Karpas-422 (cell line): Measurements from ENCODE around the gene ICAM3. TPM values are rescaled to one million over a fixed set of nuclear protein-coding genes. Genes with fewer than 3 reads are reported as not detected.

Experiments
- DNase-seq: peaks from one replicate; pipeline ENCODE4 v3.0.0-alpha.2; 2015
- H2AFZ ChIP-seq: fragments of 200-600 bp; sonication (generic); 2 replicates; pipeline ENCODE4 v1.6.1; 2014; ENCODE audit warnings: antibody characterized with exemption, low read length, mixed read lengths
- H3K27ac ChIP-seq: fragments of 200-600 bp; sonication (generic); 2 replicates; pipeline ENCODE4 v1.5.1; 2014; ENCODE audit warnings: mild to moderate bottlenecking, low read length, moderate library complexity
- H3K27me3 ChIP-seq: fragments of 200-600 bp; sonication (generic); 2 replicates; pipeline ENCODE4 v1.6.1; 2014; ENCODE audit warnings: low read length, mixed read lengths
- H3K36me3 ChIP-seq: fragments of 200-600 bp; sonication (generic); 2 replicates; pipeline ENCODE4 v1.6.1; 2014; ENCODE audit warnings: low read length, mixed read lengths; ENCODE audit not compliant: insufficient read depth
- H3K4me1 ChIP-seq: fragments of 200-600 bp; sonication (generic); 2 replicates; pipeline ENCODE4 v1.6.1; 2014; ENCODE audit warnings: mild to moderate bottlenecking, low read length, mixed read lengths
- H3K4me2 ChIP-seq: fragments of 200-600 bp; sonication (generic); 2 replicates; pipeline ENCODE4 v1.6.1; 2014; ENCODE audit warnings: low read length, low read depth, mild to moderate bottlenecking; ENCODE audit not compliant: poor library complexity, severe bottlenecking
- H3K4me3 ChIP-seq: fragments of 200-600 bp; sonication (generic); 2 replicates; pipeline ENCODE4 v1.5.1; 2014; ENCODE audit warnings: mild to moderate bottlenecking, antibody characterized with exemption, low read length, mixed read lengths
- H3K79me2 ChIP-seq: fragments of 200-600 bp; sonication (generic); 2 replicates; pipeline ENCODE4 v1.6.1; 2014; ENCODE audit warnings: mild to moderate bottlenecking, low read length, mixed read lengths
- H3K9ac ChIP-seq: fragments of 200-600 bp; sonication (generic); 2 replicates; pipeline ENCODE4 v1.6.0; 2014; ENCODE audit warnings: low read length
- H3K9me2 ChIP-seq: fragments of 200-600 bp; sonication (generic), shearing (Covaris generic); replicated peaks from 2 replicates; pipeline ENCODE4 v1.6.0; 2014; ENCODE audit warnings: mild to moderate bottlenecking, low read length, moderate library complexity; ENCODE audit not compliant: insufficient read depth
- H3K9me3 ChIP-seq: fragments of 300-700, 200-600 bp; sonication (generic); 2 replicates; pipeline ENCODE4 v1.6.1; 2014; ENCODE audit warnings: low read length, mixed read lengths
- H4K20me1 ChIP-seq: fragments of 200-600 bp; sonication (generic); 2 replicates; pipeline ENCODE4 v1.6.1; 2014; ENCODE audit warnings: mild to moderate bottlenecking, antibody characterized with exemption, low read length, low read depth; ENCODE audit not compliant: insufficient read depth
- total RNA-seq: library from RNA; depleted of rRNA; stranded (reverse); fragments of >200 nt; shearing (Covaris generic); gene quantifications from 2 replicates; pipeline ENCODE4 v1.2.3, GENCODE V29; 2014; ENCODE audit warnings: low replicate concordance

The ICAM3 gene
- total RNA-seq, 1 experiment from 2014 or later: 92.1 TPM

DNA sequence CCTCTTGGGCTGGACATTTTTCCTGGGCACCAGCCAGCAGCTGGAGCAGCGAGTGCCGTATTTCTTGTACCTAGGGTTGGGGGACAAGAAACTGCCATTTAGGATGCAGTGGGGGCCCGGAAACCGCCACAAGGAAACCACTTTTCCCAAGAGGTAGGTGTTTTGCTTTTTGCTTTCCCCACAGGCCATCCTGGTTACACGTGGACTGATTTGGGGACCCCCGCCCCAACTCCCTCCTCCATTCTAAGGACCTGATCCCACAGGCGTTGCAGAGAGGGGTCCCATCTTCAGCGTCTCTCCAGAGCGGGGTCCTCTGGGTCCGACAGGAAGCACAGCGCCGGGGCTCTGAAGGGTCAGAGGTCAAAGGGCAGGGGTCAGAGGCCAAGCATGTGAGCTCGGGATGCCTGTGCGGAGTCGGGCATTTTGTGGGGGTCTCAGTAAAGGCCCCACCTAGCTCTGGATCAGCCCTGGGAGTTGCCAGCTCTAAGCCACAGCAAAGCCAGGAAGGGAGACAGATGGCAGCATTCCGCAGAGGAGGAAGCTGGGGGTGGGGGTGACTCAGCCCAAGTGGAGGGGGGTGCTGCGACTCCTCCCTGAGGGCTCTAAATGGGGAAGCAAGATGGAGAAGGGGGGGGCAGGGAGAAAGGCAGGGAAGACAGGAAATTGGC, 34.2 kb downstream of the ICAM3 start:
- Histone ChIP-seq H3K27me3 (no peaks in the 10 kb centered on the region), H3K9ac (no peak overlapping the region), H2AFZ (no peak overlapping the region)

DNA sequence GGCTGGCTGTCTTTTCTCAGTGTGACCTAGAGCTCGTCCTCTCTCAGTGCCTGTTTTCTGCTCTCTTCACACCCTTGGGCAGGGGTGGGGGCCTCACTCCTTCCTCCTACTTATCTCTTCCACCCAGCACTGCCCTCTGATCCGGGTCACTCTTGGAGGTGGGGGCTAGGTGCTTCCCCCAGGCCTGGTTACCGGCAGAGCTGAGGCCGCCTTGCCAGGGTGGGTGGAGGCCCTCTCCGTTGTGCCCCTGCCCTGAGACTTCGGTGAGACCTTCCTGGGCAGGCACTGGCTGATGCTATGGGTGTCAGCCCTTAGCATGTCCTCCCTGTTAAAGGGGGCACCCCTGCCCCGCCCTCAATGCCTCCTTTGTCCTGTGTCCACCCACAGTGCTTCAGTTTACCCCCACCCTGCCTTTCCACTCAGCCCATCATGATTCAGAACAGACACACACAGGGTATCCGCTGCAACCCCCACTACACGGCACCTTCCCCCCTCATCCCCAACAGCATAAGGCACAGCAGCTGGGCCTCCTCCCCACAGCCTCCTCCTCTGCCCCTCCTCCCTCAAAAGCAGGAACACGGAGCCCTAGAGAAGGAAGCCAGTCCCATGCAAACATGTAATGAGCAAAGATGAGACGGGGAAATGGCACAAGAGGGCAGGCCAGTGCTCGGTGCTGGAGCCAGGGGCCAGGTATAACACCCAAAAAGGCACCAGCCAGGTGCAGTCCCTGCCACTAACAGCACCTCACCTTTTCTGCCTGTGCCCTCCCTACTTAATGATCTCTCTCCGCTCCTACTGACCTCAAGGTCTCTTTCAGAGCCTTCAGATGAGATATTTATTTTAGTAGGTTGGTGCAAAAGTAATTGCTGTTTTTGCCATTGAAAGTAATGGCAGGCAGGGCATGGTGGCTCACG, 39.6 kb downstream of the ICAM3 start:
- peaks cover 8% of the 10 kb centered on the region for H3K4me1 ChIP-seq
- H4K20me1 ChIP-seq: no peaks in the 10 kb centered on the region
- no peak overlapping the region for H3K4me2 ChIP-seq
- no peaks in the 10 kb centered on the region for H3K79me2 ChIP-seq
- no peaks in the 10 kb centered on the region for H3K9me2 ChIP-seq
- H3K4me3 ChIP-seq: no peak overlapping the region
- no peaks in the 10 kb centered on the region for H3K9me3 ChIP-seq
- no peak overlapping the region for H3K9ac ChIP-seq
- no peaks in the 10 kb centered on the region for H3K36me3 ChIP-seq
- no peaks in the 10 kb centered on the region for H3K27me3 ChIP-seq
- no peak overlapping the region for H3K27ac ChIP-seq
- no peak for DNase-seq
- no peak overlapping the region for H2AFZ ChIP-seq

More for the DNA sequence above, 34.2 kb downstream of the ICAM3 start:
- no peaks in the 10 kb centered on the region for H4K20me1 ChIP-seq
- no peaks in the 10 kb centered on the region for H3K36me3 ChIP-seq
- no peaks in the 10 kb centered on the region for H3K4me1 ChIP-seq
- H3K4me2 ChIP-seq: no peak overlapping the region
- no peak overlapping the region for H3K27ac ChIP-seq
- DNase-seq: no peak
- no peaks in the 10 kb centered on the region for H3K9me3 ChIP-seq
- H3K4me3 ChIP-seq: no peak overlapping the region
- H3K79me2 ChIP-seq: no peaks in the 10 kb centered on the region
- H3K9me2 ChIP-seq: no peaks in the 10 kb centered on the region

DNA sequence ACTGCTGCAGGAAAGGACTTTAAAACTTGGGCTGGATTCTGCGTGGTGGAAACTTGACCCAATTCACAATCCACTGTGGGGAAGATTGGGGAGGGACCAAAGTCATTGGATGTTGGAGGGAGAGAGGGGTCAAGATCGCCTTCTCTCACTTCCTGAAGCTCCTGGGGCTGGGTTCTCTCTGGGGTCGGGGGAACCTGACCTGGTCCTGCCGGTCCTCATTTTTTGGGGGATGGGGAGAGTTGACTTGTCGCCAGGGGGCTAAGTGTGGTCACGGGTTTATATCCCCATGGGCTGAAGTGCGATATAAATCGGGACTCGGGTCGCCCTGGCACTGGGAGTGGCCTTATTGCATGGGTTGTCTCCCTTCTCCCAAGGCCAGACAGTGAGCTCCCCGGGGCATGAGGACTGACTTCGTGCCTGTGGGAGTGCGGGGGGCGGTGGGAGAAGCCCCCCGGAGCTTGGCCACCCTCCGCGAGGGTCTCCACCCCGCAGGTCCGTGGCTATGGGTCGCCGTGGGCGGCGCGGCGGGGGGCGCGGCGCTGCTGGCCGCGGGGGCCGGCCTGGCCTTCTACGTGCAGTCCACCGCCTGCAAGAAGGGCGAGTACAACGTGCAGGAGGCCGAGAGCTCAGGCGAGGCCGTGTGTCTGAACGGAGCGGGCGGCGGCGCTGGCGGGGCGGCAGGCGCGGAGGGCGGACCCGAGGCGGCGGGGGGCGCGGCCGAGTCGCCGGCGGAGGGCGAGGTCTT, 43.4 kb downstream of the ICAM3 start:
- Histone ChIP-seq H3K4me2 (peak overlapping the region; percentile 44), H2AFZ (peak overlapping the region; percentile 58), H3K9ac (peak overlapping the region; percentile 43; the same call in 1 of the 2 replicates), H3K4me1 (peaks cover 8% of the 10 kb centered on the region), H3K9me3 (no peaks in the 10 kb centered on the region), H3K9me2 (no peaks in the 10 kb centered on the region), H3K27me3 (no peaks in the 10 kb centered on the region), H4K20me1 (no peaks in the 10 kb centered on the region), H3K27ac (no peak overlapping the region), H3K36me3 (no peaks in the 10 kb centered on the region), H3K4me3 (peak overlapping the region; percentile 43; the same call in 1 of the 2 replicates), H3K79me2 (no peaks in the 10 kb centered on the region)
- no peak for DNase-seq

DNA sequence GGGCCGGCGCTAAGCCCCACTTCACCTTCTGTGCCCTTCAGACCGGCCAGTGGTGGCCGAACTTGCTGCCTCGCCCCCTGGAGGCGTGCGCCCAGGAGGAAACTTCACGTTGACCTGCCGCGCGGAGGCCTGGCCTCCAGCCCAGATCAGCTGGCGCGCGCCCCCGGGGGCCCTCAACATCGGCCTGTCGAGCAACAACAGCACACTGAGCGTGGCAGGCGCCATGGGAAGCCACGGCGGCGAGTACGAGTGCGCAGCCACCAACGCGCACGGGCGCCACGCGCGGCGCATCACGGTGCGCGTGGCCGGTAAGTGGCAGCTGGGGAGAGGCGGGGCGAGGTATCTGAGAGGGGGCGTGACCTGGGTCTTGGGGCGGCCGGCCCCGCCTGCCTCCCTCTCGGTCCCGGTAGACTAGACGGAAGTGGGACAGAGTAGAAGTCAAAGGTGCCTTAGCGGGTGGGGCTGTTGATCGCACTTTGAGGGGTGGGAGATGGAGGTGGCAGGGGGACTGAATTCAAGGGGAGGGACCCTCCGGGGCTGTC, 44.0 kb downstream of the ICAM3 start:
- no peak overlapping the region for H3K27ac ChIP-seq
- peak overlapping the region; percentile 43; the same call in 1 of the 2 replicates for H3K9ac ChIP-seq
- peaks cover 11% of the 10 kb centered on the region for H3K4me1 ChIP-seq
- H3K9me3 ChIP-seq: no peaks in the 10 kb centered on the region
- H3K79me2 ChIP-seq: no peaks in the 10 kb centered on the region
- no peaks in the 10 kb centered on the region for H3K36me3 ChIP-seq
- peak overlapping the region; percentile 43; the same call in 1 of the 2 replicates for H3K4me3 ChIP-seq
- no peaks in the 10 kb centered on the region for H3K27me3 ChIP-seq
- H2AFZ ChIP-seq: peak overlapping the region; percentile 58
- no peaks in the 10 kb centered on the region for H4K20me1 ChIP-seq
- DNase-seq: peak; percentile 72
- H3K9me2 ChIP-seq: no peaks in the 10 kb centered on the region
- peak overlapping the region; percentile 44 for H3K4me2 ChIP-seq

DNA sequence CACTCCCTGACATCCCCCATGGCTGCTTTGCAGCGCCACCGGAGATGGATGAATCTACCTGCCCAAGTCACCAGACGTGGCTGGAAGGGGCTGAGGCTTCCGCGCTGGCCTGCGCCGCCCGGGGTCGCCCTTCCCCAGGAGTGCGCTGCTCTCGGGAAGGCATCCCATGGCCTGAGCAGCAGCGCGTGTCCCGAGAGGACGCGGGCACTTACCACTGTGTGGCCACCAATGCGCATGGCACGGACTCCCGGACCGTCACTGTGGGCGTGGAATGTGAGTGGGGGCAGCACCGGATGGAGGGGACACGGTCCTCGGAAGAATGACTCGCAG, 45.1 kb downstream of the ICAM3 start:
- H3K9me3 ChIP-seq: no peaks in the 10 kb centered on the region
- H3K4me3 ChIP-seq: no peak overlapping the region
- no peaks in the 10 kb centered on the region for H3K79me2 ChIP-seq
- H3K36me3 ChIP-seq: no peaks in the 10 kb centered on the region
- H2AFZ ChIP-seq: no peak overlapping the region
- H3K27ac ChIP-seq: no peak overlapping the region
- H3K9ac ChIP-seq: no peak overlapping the region
- no peaks in the 10 kb centered on the region for H4K20me1 ChIP-seq
- H3K9me2 ChIP-seq: no peaks in the 10 kb centered on the region
- H3K4me1 ChIP-seq: peaks cover 21% of the 10 kb centered on the region
- no peaks in the 10 kb centered on the region for H3K27me3 ChIP-seq
- no peak overlapping the region for H3K4me2 ChIP-seq
- no peak for DNase-seq

DNA sequence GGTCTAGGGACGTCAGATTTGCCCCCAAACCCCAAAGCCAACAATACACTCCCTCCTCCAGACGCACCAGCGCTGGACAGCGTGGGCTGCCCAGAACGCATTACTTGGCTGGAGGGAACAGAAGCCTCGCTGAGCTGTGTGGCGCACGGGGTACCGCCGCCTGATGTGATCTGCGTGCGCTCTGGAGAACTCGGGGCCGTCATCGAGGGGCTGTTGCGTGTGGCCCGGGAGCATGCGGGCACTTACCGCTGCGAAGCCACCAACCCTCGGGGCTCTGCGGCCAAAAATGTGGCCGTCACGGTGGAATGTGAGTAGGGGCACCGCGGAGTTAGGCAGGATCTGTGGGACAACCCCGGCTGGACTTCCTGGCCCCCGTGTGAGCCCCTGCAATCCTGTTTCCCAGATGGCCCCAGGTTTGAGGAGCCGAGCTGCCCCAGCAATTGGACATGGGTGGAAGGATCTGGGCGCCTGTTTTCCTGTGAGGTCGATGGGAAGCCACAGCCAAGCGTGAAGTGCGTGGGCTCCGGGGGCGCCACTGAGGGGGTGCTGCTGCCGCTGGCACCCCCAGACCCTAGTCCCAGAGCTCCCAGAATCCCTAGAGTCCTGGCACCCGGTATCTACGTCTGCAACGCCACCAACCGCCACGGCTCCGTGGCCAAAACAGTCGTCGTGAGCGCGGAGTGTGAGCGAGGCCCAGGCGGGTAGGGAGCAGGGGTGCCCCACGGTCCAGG, 45.6 kb downstream of the ICAM3 start:
- Histone ChIP-seq H3K9ac (no peak overlapping the region), H3K9me2 (no peaks in the 10 kb centered on the region), H3K79me2 (no peaks in the 10 kb centered on the region), H3K27me3 (no peaks in the 10 kb centered on the region), H3K27ac (no peak overlapping the region), H2AFZ (no peak overlapping the region), H3K4me2 (no peak overlapping the region), H3K4me3 (no peak overlapping the region), H3K4me1 (peaks cover 27% of the 10 kb centered on the region), H3K9me3 (no peaks in the 10 kb centered on the region), H4K20me1 (no peaks in the 10 kb centered on the region), H3K36me3 (no peaks in the 10 kb centered on the region)
- no peak for DNase-seq

DNA sequence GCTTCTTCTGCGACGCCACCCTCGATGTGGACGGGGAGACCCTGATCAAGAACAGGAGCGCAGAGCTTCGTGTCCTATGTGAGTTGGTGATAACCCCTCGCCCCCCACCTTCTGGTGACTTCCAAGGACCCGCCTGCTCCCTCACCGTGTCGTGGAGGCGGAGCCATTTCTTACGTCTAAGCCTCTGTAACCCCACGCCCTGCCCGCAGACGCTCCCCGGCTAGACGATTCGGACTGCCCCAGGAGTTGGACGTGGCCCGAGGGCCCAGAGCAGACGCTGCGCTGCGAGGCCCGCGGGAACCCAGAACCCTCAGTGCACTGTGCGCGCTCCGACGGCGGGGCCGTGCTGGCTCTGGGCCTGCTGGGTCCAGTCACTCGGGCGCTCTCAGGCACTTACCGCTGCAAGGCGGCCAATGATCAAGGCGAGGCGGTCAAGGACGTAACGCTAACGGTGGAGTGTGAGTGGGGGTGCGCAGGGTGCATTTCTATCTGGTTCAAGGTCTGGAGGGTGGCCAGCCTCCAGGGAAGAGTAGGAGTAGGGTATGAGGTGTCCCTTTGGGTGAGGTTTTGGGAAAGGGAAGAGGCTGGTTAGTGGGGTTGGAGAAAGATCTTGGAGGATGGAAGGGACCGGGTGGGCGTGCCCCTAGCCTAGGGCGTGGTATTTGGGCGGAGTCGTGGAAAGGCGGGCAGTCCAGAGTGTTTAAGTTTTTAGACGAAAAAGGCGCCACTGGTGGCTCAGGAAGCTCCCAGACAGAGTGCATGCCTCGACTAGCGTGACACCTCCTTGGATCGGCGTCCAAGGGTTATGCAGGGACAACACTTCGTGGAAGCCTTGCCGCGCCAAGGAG, 46.4 kb downstream of the ICAM3 start:
- Histone ChIP-seq H3K9me2 (no peaks in the 10 kb centered on the region), H3K27me3 (no peaks in the 10 kb centered on the region), H4K20me1 (no peaks in the 10 kb centered on the region), H3K9ac (no peak overlapping the region), H3K79me2 (no peaks in the 10 kb centered on the region), H2AFZ (no peak overlapping the region), H3K36me3 (no peaks in the 10 kb centered on the region), H3K9me3 (no peaks in the 10 kb centered on the region), H3K27ac (no peak overlapping the region), H3K4me3 (no peak overlapping the region), H3K4me1 (peaks cover 32% of the 10 kb centered on the region), H3K4me2 (no peak overlapping the region)
- DNase-seq: no peak
